Stimulated activated CD4-positive, alpha-beta T cell treated with anti-CD3 and anti-CD28 coated beads, Interleukin-4, amount 100 ng/mL, for 1 hour (primary cell): ENCODE results near the gene ZNF354C.
A peak's percentile ranks its signal among the peaks of the same experiment; 100 is the strongest.
"Not testable (repeated sequence)": the region's sequence is repeated elsewhere in the genome, so short reads cannot be mapped to it uniquely, and the experiment has no call there.

ENCODE experiments used
- DNase-seq: peaks from one replicate; pipeline ENCODE4 v3.0.0-alpha.2; 2020

The ZNF354C gene

GRCh38 chr5:179060116-179061008 lies at the start of gene ZNF354C:
Gene ZNF354C, plus strand, starts transcription at chr5:179060373. Its CDS starts 1,696 bp downstream, at chr5:179062069.
- peak; percentile 86 for DNase-seq

GRCh38 chr5:179023528-179024189 lies 36.5 kb upstream of the ZNF354C start, which contains the start of gene ZNF879:
Gene ZNF879, plus strand, starts transcription at chr5:179023804. Its CDS starts 1,201 bp downstream, at chr5:179025005.
- DNase-seq: peak; percentile 92

GRCh38 chr5:179033004-179033580 lies 27.1 kb upstream of the ZNF354C start:
- DNase-seq: no peak

- DNase-seq: no peak
Measured at GRCh38 chr5:179044765-179045164, 15.4 kb upstream of the ZNF354C start.

- DNase-seq: no peak
Measured at GRCh38 chr5:179051784-179052183, 8.4 kb upstream of the ZNF354C start.

GRCh38 chr5:179054036-179054785 lies 6.0 kb upstream of the ZNF354C start:
- no peak for DNase-seq

GRCh38 chr5:179054876-179055275 lies 5.3 kb upstream of the ZNF354C start:
- no peak for DNase-seq

DNA sequence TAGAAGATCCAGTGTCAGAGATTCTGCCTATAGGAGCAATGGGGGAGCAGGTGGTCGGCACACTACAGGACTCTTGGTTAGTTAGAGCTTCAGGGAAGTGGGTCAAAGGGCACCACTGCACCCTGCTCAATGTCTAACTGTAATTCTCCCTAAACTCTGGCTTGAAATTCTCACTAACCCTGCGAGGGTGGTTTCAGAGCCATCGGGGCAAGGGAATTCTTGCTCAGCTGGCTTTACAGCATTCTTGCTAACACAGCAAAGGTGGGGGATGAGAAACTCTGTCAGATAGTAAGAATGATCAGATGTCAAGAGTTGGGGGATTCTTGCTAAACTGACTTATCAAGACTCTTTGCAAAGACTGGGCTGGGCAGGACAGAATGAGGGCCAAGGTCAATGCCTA lies 4.7 kb upstream of the ZNF354C start:
- no peak for DNase-seq

GRCh38 chr5:179055841-179056240 lies 4.3 kb upstream of the ZNF354C start:
- DNase-seq: no peak

- DNase-seq: no peak
Measured at GRCh38 chr5:179061025-179061424, 852 bp downstream of the ZNF354C start.

DNA sequence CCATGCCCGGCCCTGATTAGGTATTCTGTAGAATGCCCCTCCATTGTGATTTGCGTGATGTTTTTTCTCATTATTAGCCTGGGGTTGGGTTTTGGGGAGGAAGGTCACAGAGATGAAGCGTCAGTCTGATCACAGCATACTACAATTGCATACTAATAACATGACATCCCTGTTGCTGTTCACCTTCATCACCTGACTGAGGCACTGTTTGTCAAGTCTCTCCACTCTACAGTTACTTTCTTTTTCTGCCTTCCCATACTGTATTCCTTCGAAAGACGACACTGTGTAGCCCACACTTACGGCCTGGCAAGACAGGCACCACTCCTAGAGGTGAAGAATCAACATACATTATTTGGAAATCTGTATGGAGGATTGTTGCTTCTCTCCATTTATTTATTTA lies 5.5 kb downstream of the ZNF354C start:
- DNase-seq: no peak

DNA sequence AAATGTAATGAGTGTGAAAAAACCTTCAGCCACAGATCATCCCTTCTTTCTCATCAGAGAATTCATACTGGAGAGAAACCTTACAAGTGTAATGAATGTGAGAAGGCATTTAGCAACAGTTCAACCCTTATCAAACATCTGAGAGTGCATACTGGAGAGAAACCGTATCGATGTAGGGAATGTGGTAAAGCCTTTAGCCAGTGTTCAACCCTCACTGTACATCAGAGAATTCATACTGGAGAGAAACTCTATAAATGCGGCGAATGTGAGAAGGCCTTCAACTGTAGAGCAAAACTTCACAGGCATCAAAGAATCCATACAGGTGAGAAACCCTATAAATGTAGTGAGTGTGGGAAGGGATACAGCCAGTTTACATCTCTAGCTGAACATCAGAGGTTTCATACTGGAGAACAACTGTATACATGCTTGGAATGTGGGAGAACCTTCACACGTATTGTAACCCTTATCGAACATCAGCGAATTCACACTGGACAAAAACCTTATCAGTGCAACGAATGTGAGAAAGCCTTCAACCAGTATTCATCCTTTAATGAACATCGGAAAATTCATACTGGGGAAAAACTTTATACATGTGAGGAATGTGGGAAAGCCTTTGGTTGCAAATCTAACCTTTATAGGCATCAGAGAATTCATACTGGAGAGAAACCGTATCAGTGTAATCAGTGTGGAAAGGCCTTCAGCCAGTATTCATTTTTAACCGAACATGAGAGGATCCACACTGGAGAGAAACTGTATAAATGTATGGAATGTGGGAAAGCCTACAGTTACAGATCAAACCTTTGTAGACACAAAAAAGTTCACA lies 19.2 kb downstream of the ZNF354C start:
- DNase-seq: no peak

DNA sequence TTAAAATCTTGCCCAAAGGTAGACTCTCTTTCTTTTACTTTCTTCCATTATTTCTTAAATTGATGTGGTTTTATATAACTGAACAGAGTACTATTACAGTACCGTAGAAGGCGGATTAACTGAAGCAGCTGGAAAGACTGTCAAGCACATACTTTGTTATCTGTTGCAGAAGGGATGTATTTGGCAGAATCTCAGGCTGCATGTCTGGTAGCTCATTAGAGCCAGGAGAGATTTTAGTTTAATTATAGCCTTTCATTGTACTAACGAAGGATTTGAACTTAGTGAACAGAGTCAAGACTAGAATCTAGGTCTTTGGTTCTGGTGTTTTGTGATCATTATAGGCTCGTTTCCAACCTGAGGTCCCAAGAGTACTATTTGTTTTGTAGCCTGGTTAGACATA lies 20.6 kb downstream of the ZNF354C start:
- DNase-seq: no peak

DNA sequence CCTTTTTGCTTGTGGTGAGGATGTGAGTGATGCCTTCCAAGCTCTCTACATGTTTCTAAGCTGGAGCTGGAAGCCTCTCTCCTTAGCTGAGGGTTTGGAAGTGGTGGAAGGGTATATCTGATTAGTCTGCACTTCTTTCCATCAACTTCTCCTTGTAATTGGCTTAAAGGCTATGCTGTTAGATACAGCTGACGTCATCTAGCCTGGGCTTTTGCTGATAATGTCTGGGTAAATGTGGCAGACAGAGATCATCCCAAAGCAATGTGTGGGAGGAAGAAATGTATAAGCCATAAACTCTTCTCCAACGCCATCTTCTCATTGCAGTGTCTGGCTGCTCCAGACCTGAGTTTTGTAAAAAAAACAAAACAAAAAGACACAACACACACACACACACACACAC lies 29.3 kb downstream of the ZNF354C start:
- no peak for DNase-seq

GRCh38 chr5:179101282-179101681 lies 41.1 kb downstream of the ZNF354C start:
- not testable (repeated sequence) for DNase-seq

GRCh38 chr5:179110528-179110927 lies 50.4 kb downstream of the ZNF354C start:
- DNase-seq: no peak

DNA sequence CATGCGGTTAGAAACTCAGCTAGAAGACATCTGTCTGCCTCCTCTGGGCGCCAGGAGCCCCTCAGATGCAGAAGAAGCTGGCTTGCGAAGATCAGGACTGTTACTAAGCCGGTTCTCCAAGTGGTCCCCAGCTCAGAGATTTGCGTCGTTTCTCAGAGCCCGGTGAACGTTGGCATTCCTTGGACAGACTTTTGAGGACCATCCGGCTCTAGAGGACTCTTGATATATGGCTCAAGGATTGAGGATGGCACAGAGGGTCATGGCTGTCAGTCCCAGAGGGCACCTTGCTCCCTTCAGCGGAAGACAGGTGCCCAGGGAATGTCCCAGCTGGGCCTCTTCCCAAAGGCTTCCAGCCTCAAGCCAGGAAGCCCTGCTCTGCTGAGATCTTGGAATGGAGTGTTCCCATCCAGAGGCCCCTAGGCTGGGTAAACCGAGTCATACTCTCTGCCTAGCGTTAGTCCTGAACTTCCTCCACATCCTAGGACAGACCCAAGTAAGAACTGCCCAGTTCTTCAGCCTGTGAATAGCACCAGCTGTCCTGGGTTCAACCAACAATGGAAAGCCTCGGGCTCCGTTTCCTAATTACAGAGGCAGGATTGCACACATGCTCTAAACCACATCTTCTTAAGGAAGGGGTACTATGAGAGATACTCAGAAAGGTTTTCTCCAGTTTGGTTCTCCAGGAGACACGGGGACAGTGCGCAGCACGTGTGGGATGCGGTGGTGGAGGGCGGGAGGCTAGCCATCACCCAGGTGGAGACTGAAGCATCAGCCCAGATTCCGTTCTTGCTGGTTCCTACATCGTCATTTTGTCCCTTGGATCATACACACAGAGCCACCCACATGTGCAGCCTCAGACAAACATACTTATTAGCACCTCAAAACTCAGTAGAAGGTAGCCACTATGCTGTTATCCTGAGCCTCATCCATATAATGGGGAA lies 51.4 kb downstream of the ZNF354C start:
- DNase-seq: no peak

GRCh38 chr5:179112469-179113142 lies 52.4 kb downstream of the ZNF354C start:
- DNase-seq: no peak

- no peak for DNase-seq
Measured at GRCh38 chr5:179113143-179113530, 53.0 kb downstream of the ZNF354C start.

DNA sequence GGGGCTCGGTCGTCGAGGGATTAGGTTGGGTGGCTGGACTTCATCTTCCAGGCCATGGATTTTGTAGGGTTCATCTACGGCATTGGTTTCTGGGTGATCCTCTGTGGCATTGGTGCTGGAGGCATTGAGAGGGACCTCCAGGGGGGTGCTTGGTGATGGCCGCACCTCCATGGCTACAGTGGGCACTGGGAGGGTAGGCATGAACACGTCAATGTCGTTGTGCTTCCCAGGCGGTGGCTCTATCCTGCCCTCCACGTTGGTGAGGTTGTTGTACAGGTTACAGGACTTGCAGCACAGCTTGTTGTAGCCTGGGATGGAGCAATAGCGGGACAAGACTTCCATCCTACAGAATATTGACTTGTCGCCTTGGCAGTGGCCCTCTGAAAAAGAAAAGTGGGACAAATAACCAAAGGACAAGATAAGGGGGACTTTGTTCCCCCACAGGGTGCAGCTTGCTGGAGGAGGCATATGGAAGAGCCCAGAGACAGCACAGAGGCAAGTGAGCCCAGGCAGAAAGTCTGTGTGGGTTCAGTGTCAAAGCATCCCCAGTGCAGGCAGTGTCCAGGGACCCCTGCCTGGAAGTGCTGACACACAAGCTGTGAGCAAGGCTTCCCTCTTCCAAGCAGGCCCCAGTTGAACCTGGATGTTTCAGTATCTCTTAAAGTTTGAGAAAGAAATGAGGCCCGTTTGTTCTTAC lies 53.9 kb downstream of the ZNF354C start:
- DNase-seq: no peak
